ENCODE measurements around the gene XCL1. TPM values are rescaled to one million over a fixed set of nuclear protein-coding genes. Genes with fewer than 3 reads are reported as not detected.

XCL1 gene
- total RNA-seq, 1 experiment from 2014 or later: not detected

DNA sequence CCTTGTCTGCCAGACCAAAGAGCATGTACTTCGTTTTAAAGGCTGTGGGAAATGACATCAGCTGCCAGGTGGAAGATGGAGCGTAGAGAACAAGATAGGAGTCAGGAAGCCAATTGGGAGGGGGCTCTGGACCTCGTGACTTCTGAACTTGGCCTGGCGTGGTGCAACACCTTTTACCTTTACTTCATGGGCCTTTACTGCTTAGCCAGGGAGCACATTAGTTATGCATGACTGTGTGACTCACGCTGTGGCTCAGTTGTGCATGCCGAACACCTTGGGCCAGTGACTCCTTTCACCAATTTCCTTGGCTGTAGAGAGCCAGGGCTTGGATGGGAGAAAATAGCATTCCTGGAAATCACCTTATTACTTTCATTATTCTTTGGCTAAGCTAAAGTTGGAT is 7.2 kb downstream of the XCL1 start:
- Histone ChIP-seq H3K4me3 (ENCODE audit: low read depth in 2 of 2, low read length in 2 of 2) (no peak overlapping the region), H3K27me3 (ENCODE audit: control insufficient read depth, insufficient read depth, low read length) (no peaks in the 10 kb centered on the region), H3K27ac (ENCODE audit: low read length) (no peak overlapping the region), H3K4me1 (ENCODE audit: control insufficient read depth, insufficient read depth, low read length) (no peaks in the 10 kb centered on the region), H3K9me3 (ENCODE audit: control insufficient read depth, insufficient read depth, low read depth, low read length) (no peaks in the 10 kb centered on the region), H3K36me3 (ENCODE audit: control insufficient read depth, insufficient read depth, low read length) (no peaks in the 10 kb centered on the region)
- intact Hi-C loops (cut with micrococcal nuclease; ENCODE audit: unreplicated experiment): no loop called here
- in situ Hi-C loops (cut with HindIII; ENCODE audit: low pct_unique_long_range_greater_than_20kb, low sequenced_read_pairs): no loop called here
- ATAC-seq (no peak), DNase-seq (ENCODE audit: low read depth, low spot score) (no peak)
- POLR2A ChIA-PET: no interaction called here
- TF ChIP-seq, protein P1, sequence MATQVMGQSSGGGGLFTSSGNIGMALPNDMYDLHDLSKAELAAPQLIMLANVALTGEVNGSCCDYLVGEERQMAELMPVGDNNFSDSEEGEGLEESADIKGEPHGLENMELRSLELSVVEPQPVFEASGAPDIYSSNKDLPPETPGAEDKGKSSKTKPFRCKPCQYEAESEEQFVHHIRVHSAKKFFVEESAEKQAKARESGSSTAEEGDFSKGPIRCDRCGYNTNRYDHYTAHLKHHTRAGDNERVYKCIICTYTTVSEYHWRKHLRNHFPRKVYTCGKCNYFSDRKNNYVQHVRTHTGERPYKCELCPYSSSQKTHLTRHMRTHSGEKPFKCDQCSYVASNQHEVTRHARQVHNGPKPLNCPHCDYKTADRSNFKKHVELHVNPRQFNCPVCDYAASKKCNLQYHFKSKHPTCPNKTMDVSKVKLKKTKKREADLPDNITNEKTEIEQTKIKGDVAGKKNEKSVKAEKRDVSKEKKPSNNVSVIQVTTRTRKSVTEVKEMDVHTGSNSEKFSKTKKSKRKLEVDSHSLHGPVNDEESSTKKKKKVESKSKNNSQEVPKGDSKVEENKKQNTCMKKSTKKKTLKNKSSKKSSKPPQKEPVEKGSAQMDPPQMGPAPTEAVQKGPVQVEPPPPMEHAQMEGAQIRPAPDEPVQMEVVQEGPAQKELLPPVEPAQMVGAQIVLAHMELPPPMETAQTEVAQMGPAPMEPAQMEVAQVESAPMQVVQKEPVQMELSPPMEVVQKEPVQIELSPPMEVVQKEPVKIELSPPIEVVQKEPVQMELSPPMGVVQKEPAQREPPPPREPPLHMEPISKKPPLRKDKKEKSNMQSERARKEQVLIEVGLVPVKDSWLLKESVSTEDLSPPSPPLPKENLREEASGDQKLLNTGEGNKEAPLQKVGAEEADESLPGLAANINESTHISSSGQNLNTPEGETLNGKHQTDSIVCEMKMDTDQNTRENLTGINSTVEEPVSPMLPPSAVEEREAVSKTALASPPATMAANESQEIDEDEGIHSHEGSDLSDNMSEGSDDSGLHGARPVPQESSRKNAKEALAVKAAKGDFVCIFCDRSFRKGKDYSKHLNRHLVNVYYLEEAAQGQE (IDR thresholded peaks at IDR 0.05; ENCODE audit: insufficient read depth in 1 of 2, low read depth in 2 of 2, low read length in 1 of 2): no peak
- TF ChIP-seq TCF7L2 (IDR thresholded peaks at IDR 0.05; ENCODE audit: low read depth, low read length) (no peak), SIN3A (IDR thresholded peaks at IDR 0.05; ENCODE audit: borderline replicate concordance, insufficient read depth, low read depth, low read length) (no peak), POLR2AphosphoS5 (IDR thresholded peaks at IDR 0.05; ENCODE audit: low read depth, low read length) (no peak)
- TF ChIP-seq, protein P2, sequence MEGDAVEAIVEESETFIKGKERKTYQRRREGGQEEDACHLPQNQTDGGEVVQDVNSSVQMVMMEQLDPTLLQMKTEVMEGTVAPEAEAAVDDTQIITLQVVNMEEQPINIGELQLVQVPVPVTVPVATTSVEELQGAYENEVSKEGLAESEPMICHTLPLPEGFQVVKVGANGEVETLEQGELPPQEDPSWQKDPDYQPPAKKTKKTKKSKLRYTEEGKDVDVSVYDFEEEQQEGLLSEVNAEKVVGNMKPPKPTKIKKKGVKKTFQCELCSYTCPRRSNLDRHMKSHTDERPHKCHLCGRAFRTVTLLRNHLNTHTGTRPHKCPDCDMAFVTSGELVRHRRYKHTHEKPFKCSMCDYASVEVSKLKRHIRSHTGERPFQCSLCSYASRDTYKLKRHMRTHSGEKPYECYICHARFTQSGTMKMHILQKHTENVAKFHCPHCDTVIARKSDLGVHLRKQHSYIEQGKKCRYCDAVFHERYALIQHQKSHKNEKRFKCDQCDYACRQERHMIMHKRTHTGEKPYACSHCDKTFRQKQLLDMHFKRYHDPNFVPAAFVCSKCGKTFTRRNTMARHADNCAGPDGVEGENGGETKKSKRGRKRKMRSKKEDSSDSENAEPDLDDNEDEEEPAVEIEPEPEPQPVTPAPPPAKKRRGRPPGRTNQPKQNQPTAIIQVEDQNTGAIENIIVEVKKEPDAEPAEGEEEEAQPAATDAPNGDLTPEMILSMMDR (IDR thresholded peaks at IDR 0.05): no peak
- CTCF ChIA-PET: no interaction called here
- no TSS peak for BruUV-seq (replicated peaks)

DNA sequence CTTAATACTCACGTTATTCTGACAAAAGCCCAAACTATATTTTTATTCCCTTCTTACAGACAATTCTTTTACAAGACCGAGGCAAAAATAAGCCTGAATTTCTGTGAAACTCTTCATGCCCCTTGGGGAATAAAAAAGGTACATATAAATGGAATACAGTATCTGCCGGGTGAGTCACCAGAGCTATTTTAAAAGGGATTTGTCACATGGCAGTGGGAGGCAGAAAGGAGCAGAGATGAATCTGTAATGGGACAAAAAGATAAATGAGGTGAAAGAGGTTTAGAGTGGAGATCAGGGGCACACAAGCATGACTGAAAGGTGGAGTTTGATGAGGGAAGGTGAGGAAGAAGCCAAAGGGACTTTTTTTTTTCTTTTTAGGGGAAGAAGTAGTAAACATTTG is 8.8 kb downstream of the XCL1 start:
- in situ Hi-C loops (cut with HindIII; ENCODE audit: low pct_unique_long_range_greater_than_20kb, low sequenced_read_pairs) (no loop called here), intact Hi-C loops (cut with micrococcal nuclease; ENCODE audit: unreplicated experiment) (no loop called here)
- TF ChIP-seq, protein P2 (IDR thresholded peaks at IDR 0.05): no peak
- no peak for TF ChIP-seq SIN3A (IDR thresholded peaks at IDR 0.05; ENCODE audit: borderline replicate concordance, insufficient read depth, low read depth, low read length)
- TF ChIP-seq POLR2AphosphoS5 (IDR thresholded peaks at IDR 0.05; ENCODE audit: low read depth, low read length): no peak
- no peak for TF ChIP-seq TCF7L2 (IDR thresholded peaks at IDR 0.05; ENCODE audit: low read depth, low read length)
- TF ChIP-seq, protein P1 (IDR thresholded peaks at IDR 0.05; ENCODE audit: insufficient read depth in 1 of 2, low read depth in 2 of 2, low read length in 1 of 2): no peak
- BruUV-seq (replicated peaks): no TSS peak
- CTCF ChIA-PET: no interaction called here
- Histone ChIP-seq H3K4me1 (ENCODE audit: control insufficient read depth, insufficient read depth, low read length) (no peaks in the 10 kb centered on the region), H3K9me3 (ENCODE audit: control insufficient read depth, insufficient read depth, low read depth, low read length) (no peaks in the 10 kb centered on the region), H3K27ac (ENCODE audit: low read length) (no peak overlapping the region), H3K36me3 (ENCODE audit: control insufficient read depth, insufficient read depth, low read length) (no peaks in the 10 kb centered on the region), H3K4me3 (ENCODE audit: low read depth in 2 of 2, low read length in 2 of 2) (no peak overlapping the region), H3K27me3 (ENCODE audit: control insufficient read depth, insufficient read depth, low read length) (no peaks in the 10 kb centered on the region)
- ATAC-seq (no peak), DNase-seq (ENCODE audit: low read depth, low spot score) (no peak)
- POLR2A ChIA-PET: no interaction called here
